GM23338 (cell line): ENCODE data around the gene CTNNA3. TPM values are rescaled to one million over a fixed set of nuclear protein-coding genes. Genes with fewer than 3 reads are reported as not detected.

Experiments
- JUNB ChIP-seq: IDR thresholded peaks from one replicate; pipeline ENCODE4 v1.6.1; 2016; ENCODE audit warnings: antibody characterized with exemption; ENCODE audit not compliant: unreplicated experiment
- POLR2AphosphoS5 ChIP-seq: IDR thresholded peaks from 2 replicates; pipeline ENCODE4 v1.6.1; 2016; ENCODE audit warnings: antibody characterized with exemption, low read depth
- STAT1 ChIP-seq: IDR thresholded peaks from one replicate; pipeline ENCODE4 v1.6.1; 2016; ENCODE audit warnings: antibody characterized with exemption; ENCODE audit not compliant: unreplicated experiment
- ZNF114 ChIP-seq: fragments of 250-450 bp; sonication (Bioruptor Pico); IDR thresholded peaks from 2 replicates; pipeline ENCODE4 v1.5.0; 2020; ENCODE audit warnings: mild to moderate bottlenecking, moderate library complexity
- ZNF331 ChIP-seq: fragments of 250-450 bp; sonication (Bioruptor Pico); IDR thresholded peaks from 2 replicates; pipeline ENCODE4 v1.5.0; 2020; ENCODE audit warnings: low read depth, mild to moderate bottlenecking, moderate library complexity
- ZNF462 ChIP-seq: fragments of 250-450 bp; sonication (Bioruptor Pico); IDR thresholded peaks from 2 replicates; pipeline ENCODE4 v1.5.0; 2020; ENCODE audit warnings: mild to moderate bottlenecking, moderate library complexity
- polyA plus RNA-seq: library from polyadenylated mRNA; unstranded; fragments of >200 nt; fragmentation: Nextera tagmentation; extraction: Ambion mirVana; gene quantifications from 2 replicates; pipeline ENCODE4 v1.2.1, GENCODE V29; 2016
- total RNA-seq: library from RNA; depleted of rRNA; stranded (reverse); fragments of >200 nt; shearing (Covaris generic); gene quantifications from 2 replicates; pipeline ENCODE4 v1.2.3, GENCODE V29; 2014
- TF ChIP-seq, protein P1 (sequence below): IDR thresholded peaks from one replicate; pipeline ENCODE4 v1.6.1; 2018; ENCODE audit warnings: antibody characterized with exemption; ENCODE audit not compliant: unreplicated experiment

Gene CTNNA3
- total and polyA plus RNA-seq, 2 experiments from 2014 or later, result 0.71 to 3.3 TPM

- no peak for TF ChIP-seq ZNF462 (CRISPR knock-in tag)
- no peak for TF ChIP-seq STAT1
- TF ChIP-seq JUNB, result no peak
- no peak for TF ChIP-seq POLR2AphosphoS5
- no peak for TF ChIP-seq ZNF331 (CRISPR knock-in tag)
- TF ChIP-seq ZNF114, result no peak
- TF ChIP-seq, protein P1, sequence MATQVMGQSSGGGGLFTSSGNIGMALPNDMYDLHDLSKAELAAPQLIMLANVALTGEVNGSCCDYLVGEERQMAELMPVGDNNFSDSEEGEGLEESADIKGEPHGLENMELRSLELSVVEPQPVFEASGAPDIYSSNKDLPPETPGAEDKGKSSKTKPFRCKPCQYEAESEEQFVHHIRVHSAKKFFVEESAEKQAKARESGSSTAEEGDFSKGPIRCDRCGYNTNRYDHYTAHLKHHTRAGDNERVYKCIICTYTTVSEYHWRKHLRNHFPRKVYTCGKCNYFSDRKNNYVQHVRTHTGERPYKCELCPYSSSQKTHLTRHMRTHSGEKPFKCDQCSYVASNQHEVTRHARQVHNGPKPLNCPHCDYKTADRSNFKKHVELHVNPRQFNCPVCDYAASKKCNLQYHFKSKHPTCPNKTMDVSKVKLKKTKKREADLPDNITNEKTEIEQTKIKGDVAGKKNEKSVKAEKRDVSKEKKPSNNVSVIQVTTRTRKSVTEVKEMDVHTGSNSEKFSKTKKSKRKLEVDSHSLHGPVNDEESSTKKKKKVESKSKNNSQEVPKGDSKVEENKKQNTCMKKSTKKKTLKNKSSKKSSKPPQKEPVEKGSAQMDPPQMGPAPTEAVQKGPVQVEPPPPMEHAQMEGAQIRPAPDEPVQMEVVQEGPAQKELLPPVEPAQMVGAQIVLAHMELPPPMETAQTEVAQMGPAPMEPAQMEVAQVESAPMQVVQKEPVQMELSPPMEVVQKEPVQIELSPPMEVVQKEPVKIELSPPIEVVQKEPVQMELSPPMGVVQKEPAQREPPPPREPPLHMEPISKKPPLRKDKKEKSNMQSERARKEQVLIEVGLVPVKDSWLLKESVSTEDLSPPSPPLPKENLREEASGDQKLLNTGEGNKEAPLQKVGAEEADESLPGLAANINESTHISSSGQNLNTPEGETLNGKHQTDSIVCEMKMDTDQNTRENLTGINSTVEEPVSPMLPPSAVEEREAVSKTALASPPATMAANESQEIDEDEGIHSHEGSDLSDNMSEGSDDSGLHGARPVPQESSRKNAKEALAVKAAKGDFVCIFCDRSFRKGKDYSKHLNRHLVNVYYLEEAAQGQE, result no peak
Measured at GRCh38 chr10:66836057-66836456, 859.9 kb downstream of the CTNNA3 start (continued).
